ENCODE measurements around the gene ST3GAL2.
"Not testable (repeated sequence)": the region's sequence is repeated elsewhere in the genome, so short reads cannot be mapped to it uniquely, and the experiment has no call there.

ST3GAL2 gene

DNA sequence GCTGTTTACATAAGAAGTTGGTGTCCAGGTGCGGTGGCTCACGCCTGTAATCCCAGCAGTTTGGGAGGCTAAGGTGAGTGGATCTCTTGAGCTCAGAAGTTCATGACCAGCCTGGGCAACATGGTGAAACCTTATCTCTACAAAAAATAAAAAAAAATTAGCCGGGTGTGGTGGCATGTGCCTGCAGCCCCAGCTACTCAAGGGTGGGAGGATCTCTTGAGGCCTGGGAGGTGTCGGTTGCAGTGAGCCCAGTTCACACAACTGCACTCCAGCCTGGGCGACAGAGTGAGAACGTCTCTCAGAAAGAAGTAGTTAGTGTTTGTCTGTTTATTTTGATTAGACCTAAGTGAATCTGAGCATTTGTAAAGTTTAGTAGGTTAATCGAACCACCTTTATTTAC, 79.3 kb downstream of the ST3GAL2 start:
- Histone ChIP-seq H3K27ac (no peak overlapping the region), H3K9ac (ENCODE audit: insufficient read length) (no peak overlapping the region), H3K4me3 (no peak overlapping the region), H3K9me3 (ENCODE audit: low read depth, low read length) (no peaks in the 10 kb centered on the region), H3K36me3 (ENCODE audit: insufficient read depth, low read length) (peaks cover 11% of the 10 kb centered on the region; the same call in 1 of the 2 replicates)
- no peak for DNase-seq (ENCODE audit: low read depth, low spot score)
- TF ChIP-seq POLR2AphosphoS5 (IDR thresholded peaks at IDR 0.05; ENCODE audit: borderline replicate concordance, low read depth, low read length), result no peak
- no peak for TF ChIP-seq EZH2 (IDR thresholded peaks at IDR 0.05)
- no peak for TF ChIP-seq FOXP2 (optimal IDR thresholded peaks at IDR 0.05; ENCODE audit: control extremely low read depth, extremely low read length, insufficient read depth)

DNA sequence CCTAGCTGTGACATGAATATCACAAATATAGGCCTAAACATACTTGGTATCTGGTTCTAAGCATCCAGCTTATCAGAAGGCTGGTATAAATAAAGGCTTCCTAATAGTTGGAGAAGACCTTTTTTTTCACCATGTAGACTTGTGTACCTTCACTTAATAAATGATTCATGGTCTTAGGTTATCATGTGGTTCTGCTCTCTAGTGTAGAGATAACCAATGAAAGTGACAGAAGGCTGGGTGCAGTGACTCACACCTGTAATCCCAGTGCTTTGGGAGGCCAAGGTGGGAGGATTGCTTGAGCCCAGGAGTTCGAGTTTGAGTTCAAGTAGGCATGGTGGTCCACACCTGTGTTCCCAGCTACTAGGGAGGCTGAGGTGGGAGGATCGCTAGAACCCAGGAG, 89.1 kb downstream of the ST3GAL2 start:
- Histone ChIP-seq H3K27ac (no peak overlapping the region), H3K36me3 (ENCODE audit: insufficient read depth, low read length) (peaks cover 6% of the 10 kb centered on the region; the same call in 1 of the 2 replicates)

DNA sequence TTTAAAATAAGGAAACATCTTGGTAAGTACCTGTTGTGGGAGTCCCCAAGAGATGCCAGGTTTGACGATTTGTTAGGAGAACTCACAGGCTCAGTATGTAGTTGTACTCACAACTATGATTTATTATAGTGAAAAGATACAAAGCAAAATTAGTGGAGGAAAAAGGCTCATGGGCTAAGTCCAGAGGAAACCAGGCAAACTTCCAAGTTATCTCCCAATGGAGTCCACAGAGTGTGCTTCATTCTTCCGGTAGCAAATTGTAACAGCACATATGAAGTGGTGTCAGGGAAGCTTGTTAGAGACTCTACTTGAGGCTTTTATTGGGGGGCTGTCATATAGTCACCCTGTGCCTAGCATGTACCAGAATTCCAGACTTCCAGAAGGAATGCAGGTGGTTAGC, 89.9 kb downstream of the ST3GAL2 start:
- DNase-seq (ENCODE audit: low read depth, low spot score), result no peak
- TF ChIP-seq POLR2AphosphoS5 (IDR thresholded peaks at IDR 0.05; ENCODE audit: borderline replicate concordance, low read depth, low read length) (no peak), FOXP2 (optimal IDR thresholded peaks at IDR 0.05; ENCODE audit: control extremely low read depth, extremely low read length, insufficient read depth) (no peak)
- H3K36me3 ChIP-seq (ENCODE audit: insufficient read depth, low read length), result peaks cover 6% of the 10 kb centered on the region; the same call in 1 of the 2 replicates
- no peak overlapping the region for H3K4me3 ChIP-seq
- no peaks in the 10 kb centered on the region for H3K9me3 ChIP-seq (ENCODE audit: low read depth, low read length)
- no peak overlapping the region for H3K27ac ChIP-seq
- no peak overlapping the region for H3K9ac ChIP-seq (ENCODE audit: insufficient read length)

More for the DNA sequence above, 89.1 kb downstream of the ST3GAL2 start:
- Histone ChIP-seq H3K9ac (ENCODE audit: insufficient read length) (no peak overlapping the region), H3K9me3 (ENCODE audit: low read depth, low read length) (no peaks in the 10 kb centered on the region), H3K4me3 (no peak overlapping the region)
- DNase-seq (ENCODE audit: low read depth, low spot score), result no peak
- TF ChIP-seq POLR2AphosphoS5 (IDR thresholded peaks at IDR 0.05; ENCODE audit: borderline replicate concordance, low read depth, low read length) (no peak), FOXP2 (optimal IDR thresholded peaks at IDR 0.05; ENCODE audit: control extremely low read depth, extremely low read length, insufficient read depth) (no peak), EZH2 (IDR thresholded peaks at IDR 0.05) (no peak)

DNA sequence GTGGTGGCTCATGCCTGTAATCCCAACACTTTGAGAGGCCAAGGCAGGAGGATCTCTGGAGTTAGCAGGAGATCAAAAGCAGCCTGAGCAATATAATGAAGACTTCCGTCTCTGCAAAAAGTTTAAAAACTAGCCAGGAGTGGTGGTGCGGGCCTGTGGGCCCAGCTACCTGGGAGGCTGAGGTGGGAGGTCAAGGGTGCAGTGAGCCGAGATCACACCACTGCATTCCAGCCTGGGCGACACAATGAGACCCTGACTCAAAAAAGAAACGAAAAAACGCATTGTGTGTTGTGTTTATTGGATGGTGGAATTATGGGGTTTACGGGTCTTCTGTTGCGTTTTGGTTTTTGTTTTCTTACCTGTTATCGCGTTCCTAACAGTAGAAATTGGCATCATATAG, 93.1 kb downstream of the ST3GAL2 start:
- no peak for TF ChIP-seq FOXP2 (optimal IDR thresholded peaks at IDR 0.05; ENCODE audit: control extremely low read depth, extremely low read length, insufficient read depth)
- TF ChIP-seq POLR2AphosphoS5 (IDR thresholded peaks at IDR 0.05; ENCODE audit: borderline replicate concordance, low read depth, low read length), result no peak
- no peak for TF ChIP-seq EZH2 (IDR thresholded peaks at IDR 0.05)
- H3K4me3 ChIP-seq, result peak overlapping the region; percentile 92
- H3K9ac ChIP-seq (ENCODE audit: insufficient read length), result peak overlapping the region; percentile 94
- H3K27ac ChIP-seq, result peak overlapping the region; percentile 67; the same call in 1 of the 2 replicates
- H3K9me3 ChIP-seq (ENCODE audit: low read depth, low read length), result no peaks in the 10 kb centered on the region
- H3K36me3 ChIP-seq (ENCODE audit: insufficient read depth, low read length), result no peaks in the 10 kb centered on the region; the same call in 1 of the 2 replicates
- DNase-seq (ENCODE audit: low read depth, low spot score), result no peak

DNA sequence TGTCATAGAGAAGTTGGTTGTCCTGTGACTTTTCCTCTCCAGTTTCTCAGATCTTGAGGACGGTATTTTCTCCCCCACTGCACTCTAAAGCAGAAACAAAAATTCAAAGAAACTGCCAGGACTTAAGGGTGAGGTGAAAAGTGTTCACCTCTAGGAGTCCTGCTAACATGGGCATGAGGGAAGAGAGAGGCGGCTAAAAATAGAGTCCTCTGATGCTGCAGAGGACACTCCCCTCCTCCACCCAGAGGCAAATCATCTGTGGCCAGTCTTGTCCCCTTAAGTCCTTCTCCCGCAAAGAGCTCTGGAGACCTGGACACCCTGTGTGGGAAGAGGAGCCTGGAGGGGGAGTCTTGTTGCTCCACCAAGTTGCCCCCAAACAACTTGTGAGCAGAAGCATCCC, 96.9 kb downstream of the ST3GAL2 start:
- DNase-seq (ENCODE audit: low read depth, low spot score), result no peak
- no peak overlapping the region for H3K27ac ChIP-seq

DNA sequence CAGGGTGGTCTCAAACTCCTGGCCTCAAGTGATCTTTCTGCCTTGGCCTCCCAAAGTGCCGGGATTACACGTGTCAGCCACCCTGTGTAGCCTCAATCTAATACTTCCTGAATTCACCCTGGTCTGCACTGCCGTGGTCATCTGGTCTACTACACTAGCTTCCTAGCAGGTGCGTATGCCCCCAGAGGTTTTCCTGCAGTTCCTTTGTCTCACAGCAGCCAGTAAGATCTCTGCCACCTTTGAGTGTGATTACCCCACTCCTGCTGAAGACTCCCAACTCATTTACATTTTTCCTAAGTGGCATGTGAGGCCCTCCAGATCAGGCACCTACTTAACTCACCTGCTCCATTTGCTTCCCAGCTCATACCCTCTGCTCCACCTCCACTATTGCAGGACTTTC, 97.3 kb downstream of the ST3GAL2 start:
- TF ChIP-seq FOXP2 (optimal IDR thresholded peaks at IDR 0.05; ENCODE audit: control extremely low read depth, extremely low read length, insufficient read depth) (no peak), EZH2 (IDR thresholded peaks at IDR 0.05) (no peak), POLR2AphosphoS5 (IDR thresholded peaks at IDR 0.05; ENCODE audit: borderline replicate concordance, low read depth, low read length) (no peak)
- no peak for DNase-seq (ENCODE audit: low read depth, low spot score)
- no peak overlapping the region for H3K9ac ChIP-seq (ENCODE audit: insufficient read length)
- no peak overlapping the region for H3K4me3 ChIP-seq
- no peak overlapping the region for H3K27ac ChIP-seq
- H3K9me3 ChIP-seq (ENCODE audit: low read depth, low read length), result no peaks in the 10 kb centered on the region
- H3K36me3 ChIP-seq (ENCODE audit: insufficient read depth, low read length), result no peaks in the 10 kb centered on the region

More for the DNA sequence above, 96.9 kb downstream of the ST3GAL2 start:
- TF ChIP-seq FOXP2 (optimal IDR thresholded peaks at IDR 0.05; ENCODE audit: control extremely low read depth, extremely low read length, insufficient read depth) (no peak), POLR2AphosphoS5 (IDR thresholded peaks at IDR 0.05; ENCODE audit: borderline replicate concordance, low read depth, low read length) (no peak), EZH2 (IDR thresholded peaks at IDR 0.05) (no peak)
- Histone ChIP-seq H3K9ac (ENCODE audit: insufficient read length) (no peak overlapping the region), H3K4me3 (no peak overlapping the region), H3K36me3 (ENCODE audit: insufficient read depth, low read length) (no peaks in the 10 kb centered on the region), H3K9me3 (ENCODE audit: low read depth, low read length) (no peaks in the 10 kb centered on the region)

DNA sequence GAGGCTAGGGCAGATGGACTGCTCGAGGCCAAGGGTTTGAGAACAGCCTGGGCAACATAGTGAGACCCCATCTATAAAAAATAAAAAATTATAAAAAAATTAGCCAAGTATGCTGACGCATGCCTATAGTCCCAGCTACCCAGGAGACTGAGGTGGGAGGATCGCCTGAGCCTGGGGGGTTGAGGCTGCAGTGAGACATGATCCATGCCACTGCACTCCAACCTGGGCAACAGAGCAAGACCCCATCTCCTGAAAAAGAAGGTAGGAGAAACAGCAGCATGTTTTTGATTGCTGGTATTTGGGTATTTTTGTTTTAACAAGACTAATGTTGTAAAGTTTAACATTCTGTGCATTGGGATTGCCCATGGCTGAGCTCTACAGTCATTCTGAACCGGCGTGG, 101.1 kb downstream of the ST3GAL2 start:
- no peak for DNase-seq (ENCODE audit: low read depth, low spot score)
- no peak for TF ChIP-seq POLR2AphosphoS5 (IDR thresholded peaks at IDR 0.05; ENCODE audit: borderline replicate concordance, low read depth, low read length)
- no peak for TF ChIP-seq FOXP2 (optimal IDR thresholded peaks at IDR 0.05; ENCODE audit: control extremely low read depth, extremely low read length, insufficient read depth)
- no peak for TF ChIP-seq EZH2 (IDR thresholded peaks at IDR 0.05)
- no peaks in the 10 kb centered on the region for H3K36me3 ChIP-seq (ENCODE audit: insufficient read depth, low read length)
- no peak overlapping the region for H3K4me3 ChIP-seq
- no peak overlapping the region for H3K9ac ChIP-seq (ENCODE audit: insufficient read length)
- no peak overlapping the region for H3K27ac ChIP-seq
- H3K9me3 ChIP-seq (ENCODE audit: low read depth, low read length), result no peaks in the 10 kb centered on the region

DNA sequence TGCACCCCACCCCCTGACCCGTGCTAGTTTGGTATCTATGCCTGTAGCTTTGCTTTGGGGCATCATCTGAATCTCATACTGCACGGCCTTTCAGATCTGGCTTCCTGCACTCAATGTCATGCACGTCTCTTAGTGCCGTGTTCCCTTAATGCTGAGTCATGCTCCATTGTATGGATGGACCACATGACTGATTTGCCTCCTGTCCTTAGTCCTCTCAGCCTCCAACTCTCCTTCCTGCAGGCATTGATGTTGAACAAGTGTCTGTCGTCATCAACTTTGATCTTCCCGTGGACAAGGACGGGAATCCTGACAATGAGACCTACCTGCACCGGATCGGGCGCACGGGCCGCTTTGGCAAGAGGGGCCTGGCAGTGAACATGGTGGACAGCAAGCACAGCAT, 106.2 kb downstream of the ST3GAL2 start:
- not testable (repeated sequence) for H3K9me3 ChIP-seq (ENCODE audit: low read depth, low read length); DNase-seq (ENCODE audit: low read depth, low spot score); H3K4me3 ChIP-seq; H3K36me3 ChIP-seq (ENCODE audit: insufficient read depth, low read length); H3K27ac ChIP-seq; H3K9ac ChIP-seq (ENCODE audit: insufficient read length)

DNA sequence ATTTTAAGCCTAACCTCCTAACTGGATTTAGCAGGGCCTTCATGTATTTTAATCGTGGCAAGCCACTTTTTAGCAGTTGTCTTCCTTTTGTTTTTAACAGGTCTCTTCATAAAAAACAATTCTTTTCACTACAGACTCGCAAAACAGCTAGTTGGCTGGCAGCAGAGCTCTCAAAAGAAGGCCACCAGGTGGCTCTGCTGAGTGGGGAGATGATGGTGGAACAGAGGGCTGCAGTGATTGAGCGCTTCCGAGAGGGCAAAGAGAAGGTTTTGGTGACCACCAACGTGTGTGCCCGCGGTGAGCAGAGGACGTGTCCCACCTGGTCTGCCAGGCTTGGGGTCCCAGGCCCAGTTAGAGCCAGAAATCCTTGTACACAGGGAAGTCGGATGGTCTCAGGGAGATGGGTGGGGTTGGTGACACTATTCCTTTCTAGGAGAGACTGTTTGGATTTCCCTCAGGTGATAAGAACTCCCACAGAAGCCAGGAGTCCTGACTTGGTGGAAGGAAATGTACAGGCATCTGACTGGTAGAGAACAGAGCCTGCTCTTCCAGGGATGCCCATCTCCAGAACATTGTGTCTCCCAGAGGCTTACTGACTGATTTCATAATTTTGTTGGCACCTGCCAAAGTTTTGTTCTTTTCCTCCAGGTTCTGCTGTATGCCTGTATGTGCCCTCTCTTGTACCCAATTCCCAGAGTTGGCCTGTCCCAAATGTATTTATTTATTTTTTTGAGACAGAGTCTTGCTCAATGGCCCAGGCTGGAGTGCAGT, 107.1 kb downstream of the ST3GAL2 start:
- Histone ChIP-seq H3K9ac (ENCODE audit: insufficient read length) (no peak overlapping the region), H3K27ac (no peak overlapping the region), H3K4me3 (no peak overlapping the region), H3K9me3 (ENCODE audit: low read depth, low read length) (no peaks in the 10 kb centered on the region), H3K36me3 (ENCODE audit: insufficient read depth, low read length) (no peaks in the 10 kb centered on the region; the same call in 1 of the 2 replicates)
- no peak for DNase-seq (ENCODE audit: low read depth, low spot score)
- TF ChIP-seq POLR2AphosphoS5 (IDR thresholded peaks at IDR 0.05; ENCODE audit: borderline replicate concordance, low read depth, low read length) (no peak), FOXP2 (optimal IDR thresholded peaks at IDR 0.05; ENCODE audit: control extremely low read depth, extremely low read length, insufficient read depth) (no peak), EZH2 (IDR thresholded peaks at IDR 0.05) (no peak)

All from SK-N-MC (cell line).